ENCODE measurements around the gene PHF21B. TPM values are rescaled to one million over a fixed set of nuclear protein-coding genes. Genes with fewer than 3 reads are reported as not detected.

The PHF21B gene
- total RNA-seq, 1 donor from 2014 or later = 0.69 TPM

GRCh38 chr22:45031629-45032403 lies 22.0 kb upstream of the PHF21B start:
- H3K9me3 ChIP-seq (replicated peaks) = no peaks in the 10 kb centered on the region
- no peaks in the 10 kb centered on the region for H3K36me3 ChIP-seq
- H3K4me1 ChIP-seq = no peaks in the 10 kb centered on the region
- no peak overlapping the region for H3K4me3 ChIP-seq
- H3K27ac ChIP-seq (replicated peaks) = no peak overlapping the region
- H3K27me3 ChIP-seq (ENCODE audit: low read depth) = peaks cover 95% of the 10 kb centered on the region
- intact Hi-C loops (cut with micrococcal nuclease) = no loop called here
- TF ChIP-seq, protein P1, sequence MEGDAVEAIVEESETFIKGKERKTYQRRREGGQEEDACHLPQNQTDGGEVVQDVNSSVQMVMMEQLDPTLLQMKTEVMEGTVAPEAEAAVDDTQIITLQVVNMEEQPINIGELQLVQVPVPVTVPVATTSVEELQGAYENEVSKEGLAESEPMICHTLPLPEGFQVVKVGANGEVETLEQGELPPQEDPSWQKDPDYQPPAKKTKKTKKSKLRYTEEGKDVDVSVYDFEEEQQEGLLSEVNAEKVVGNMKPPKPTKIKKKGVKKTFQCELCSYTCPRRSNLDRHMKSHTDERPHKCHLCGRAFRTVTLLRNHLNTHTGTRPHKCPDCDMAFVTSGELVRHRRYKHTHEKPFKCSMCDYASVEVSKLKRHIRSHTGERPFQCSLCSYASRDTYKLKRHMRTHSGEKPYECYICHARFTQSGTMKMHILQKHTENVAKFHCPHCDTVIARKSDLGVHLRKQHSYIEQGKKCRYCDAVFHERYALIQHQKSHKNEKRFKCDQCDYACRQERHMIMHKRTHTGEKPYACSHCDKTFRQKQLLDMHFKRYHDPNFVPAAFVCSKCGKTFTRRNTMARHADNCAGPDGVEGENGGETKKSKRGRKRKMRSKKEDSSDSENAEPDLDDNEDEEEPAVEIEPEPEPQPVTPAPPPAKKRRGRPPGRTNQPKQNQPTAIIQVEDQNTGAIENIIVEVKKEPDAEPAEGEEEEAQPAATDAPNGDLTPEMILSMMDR (IDR thresholded peaks at IDR 0.05; ENCODE audit: borderline replicate concordance) = no peak
- no peak for DNase-seq

- TF ChIP-seq, protein P1 (IDR thresholded peaks at IDR 0.05; ENCODE audit: borderline replicate concordance) = no peak
These were observed 19.7 kb upstream of the PHF21B start for GRCh38 chr22:45029501-45029900.

DNA sequence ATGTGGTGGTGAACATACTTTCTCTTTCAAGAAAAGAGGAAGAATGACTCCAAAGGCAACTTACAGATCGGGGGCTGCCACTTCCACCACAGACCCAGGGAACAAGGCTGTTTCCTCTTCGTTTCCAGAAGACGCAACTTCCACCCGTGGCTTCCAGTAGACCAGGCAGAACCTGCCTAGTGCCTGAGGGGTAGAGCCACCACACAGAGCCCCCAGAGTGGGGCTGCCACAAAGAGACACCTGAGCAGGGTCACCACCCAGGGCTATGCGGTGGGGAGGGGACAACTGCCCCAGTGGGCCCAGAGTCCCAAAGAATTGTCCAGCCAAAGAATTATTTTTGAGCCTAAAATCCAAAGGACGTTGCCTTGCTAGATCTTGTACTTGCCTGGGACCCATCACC lies 16.7 kb upstream of the PHF21B start:
- H3K27ac ChIP-seq (replicated peaks) = no peak overlapping the region
- TF ChIP-seq, protein P1 (IDR thresholded peaks at IDR 0.05; ENCODE audit: borderline replicate concordance) = no peak
- DNase-seq = no peak
- H3K36me3 ChIP-seq = no peaks in the 10 kb centered on the region
- no peaks in the 10 kb centered on the region for H3K9me3 ChIP-seq (replicated peaks)
- H3K27me3 ChIP-seq (ENCODE audit: low read depth) = peaks cover 96% of the 10 kb centered on the region
- H3K4me3 ChIP-seq = no peak overlapping the region
- intact Hi-C loops (cut with micrococcal nuclease) = no loop called here
- no peaks in the 10 kb centered on the region for H3K4me1 ChIP-seq

More at GRCh38 chr22:45029501-45029900, 19.7 kb upstream of the PHF21B start:
- Histone ChIP-seq H3K9me3 (replicated peaks) (no peaks in the 10 kb centered on the region), H3K36me3 (no peaks in the 10 kb centered on the region), H3K27me3 (ENCODE audit: low read depth) (peaks cover 93% of the 10 kb centered on the region), H3K27ac (replicated peaks) (no peak overlapping the region), H3K4me3 (no peak overlapping the region), H3K4me1 (no peaks in the 10 kb centered on the region)
- intact Hi-C loops (cut with micrococcal nuclease) = no loop called here
- no peak for DNase-seq

DNA sequence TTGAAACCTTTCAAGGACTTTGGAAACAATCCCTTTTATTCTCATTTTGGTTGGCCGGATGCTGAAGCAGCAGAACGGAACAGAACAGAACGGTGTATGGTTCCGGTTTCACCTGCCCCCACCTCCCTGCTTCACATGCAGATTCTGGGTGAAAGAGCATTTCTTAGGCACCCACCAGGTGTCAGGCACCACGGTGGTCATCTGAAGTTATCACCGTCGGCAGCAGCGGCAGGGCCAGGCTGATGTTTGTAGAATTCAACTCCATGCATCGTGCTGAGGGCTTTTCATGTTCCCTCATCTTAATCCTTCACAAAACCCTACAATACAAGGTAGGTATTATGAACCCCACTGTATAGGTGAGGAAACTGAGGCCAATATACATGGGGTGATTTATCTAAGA lies 13.6 kb upstream of the PHF21B start:
- Histone ChIP-seq H3K9me3 (replicated peaks) (no peaks in the 10 kb centered on the region), H3K27ac (replicated peaks) (no peak overlapping the region), H3K4me3 (no peak overlapping the region), H3K36me3 (no peaks in the 10 kb centered on the region), H3K4me1 (no peaks in the 10 kb centered on the region), H3K27me3 (ENCODE audit: low read depth) (peaks cover 93% of the 10 kb centered on the region)
- intact Hi-C loops (cut with micrococcal nuclease) = no loop called here
- DNase-seq = no peak
- TF ChIP-seq, protein P1 (IDR thresholded peaks at IDR 0.05; ENCODE audit: borderline replicate concordance) = no peak

- TF ChIP-seq, protein P1 (IDR thresholded peaks at IDR 0.05; ENCODE audit: borderline replicate concordance) = no peak
- Histone ChIP-seq H3K27ac (replicated peaks) (no peak overlapping the region), H3K9me3 (replicated peaks) (no peaks in the 10 kb centered on the region), H3K4me3 (no peak overlapping the region), H3K36me3 (no peaks in the 10 kb centered on the region), H3K4me1 (no peaks in the 10 kb centered on the region), H3K27me3 (ENCODE audit: low read depth) (peaks cover 93% of the 10 kb centered on the region)
- no peak for DNase-seq
- intact Hi-C loops (cut with micrococcal nuclease) = no loop called here
These were observed 10.3 kb upstream of the PHF21B start for GRCh38 chr22:45019861-45020655.
